ENCODE measurements around the gene QSOX1.
A peak's percentile ranks its signal among the peaks of the same experiment; 100 is the strongest.

The QSOX1 gene

DNA sequence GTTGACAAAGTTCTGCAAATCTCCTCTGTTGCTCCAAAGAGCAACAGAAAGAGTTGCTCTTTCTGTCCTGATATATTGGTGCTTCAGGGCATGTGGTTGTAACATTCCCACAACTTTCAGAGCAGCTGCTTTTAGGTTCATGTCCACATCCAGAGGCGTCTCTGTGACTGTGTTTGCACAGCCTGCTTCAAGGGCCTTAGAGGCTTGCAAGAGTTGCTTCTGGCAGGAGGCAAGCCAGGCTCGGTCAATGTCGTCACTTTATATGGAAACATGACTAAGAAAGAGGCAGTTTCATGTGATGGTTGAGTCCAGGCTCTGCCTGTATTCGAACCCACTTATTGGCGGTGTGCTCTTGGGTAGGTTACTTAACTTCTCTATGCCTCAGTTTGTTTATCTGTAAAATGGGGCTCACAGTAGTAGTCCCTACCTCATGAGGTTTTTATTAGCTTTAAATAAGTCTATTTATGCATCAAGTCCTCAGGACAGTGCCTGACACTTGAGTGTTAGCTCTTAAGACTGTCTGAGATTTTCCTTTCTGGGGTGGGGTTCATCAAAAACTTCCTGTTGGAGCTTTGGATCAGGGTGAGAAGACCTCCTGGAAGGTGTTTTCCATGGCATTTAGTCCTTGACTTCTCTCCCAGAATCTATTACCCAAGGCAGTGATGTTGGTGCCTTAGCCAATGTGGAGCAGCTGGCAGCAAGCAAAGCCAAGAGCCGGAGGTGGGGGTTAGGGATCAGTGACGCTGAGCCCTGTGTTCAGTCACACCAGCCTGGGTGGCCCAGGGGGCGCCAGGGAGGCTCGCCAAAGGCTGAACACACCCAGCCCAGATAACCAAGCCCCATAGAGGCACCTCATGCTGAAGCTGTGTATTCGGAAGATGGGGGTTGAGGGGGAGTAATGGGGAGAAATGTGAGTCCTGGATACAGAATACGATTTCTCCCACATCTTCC is 94.3 kb downstream of the QSOX1 start:
- DNase-seq (ENCODE audit: extremely low read depth in 1 of 2, low read depth in 1 of 2), result no peak

DNA sequence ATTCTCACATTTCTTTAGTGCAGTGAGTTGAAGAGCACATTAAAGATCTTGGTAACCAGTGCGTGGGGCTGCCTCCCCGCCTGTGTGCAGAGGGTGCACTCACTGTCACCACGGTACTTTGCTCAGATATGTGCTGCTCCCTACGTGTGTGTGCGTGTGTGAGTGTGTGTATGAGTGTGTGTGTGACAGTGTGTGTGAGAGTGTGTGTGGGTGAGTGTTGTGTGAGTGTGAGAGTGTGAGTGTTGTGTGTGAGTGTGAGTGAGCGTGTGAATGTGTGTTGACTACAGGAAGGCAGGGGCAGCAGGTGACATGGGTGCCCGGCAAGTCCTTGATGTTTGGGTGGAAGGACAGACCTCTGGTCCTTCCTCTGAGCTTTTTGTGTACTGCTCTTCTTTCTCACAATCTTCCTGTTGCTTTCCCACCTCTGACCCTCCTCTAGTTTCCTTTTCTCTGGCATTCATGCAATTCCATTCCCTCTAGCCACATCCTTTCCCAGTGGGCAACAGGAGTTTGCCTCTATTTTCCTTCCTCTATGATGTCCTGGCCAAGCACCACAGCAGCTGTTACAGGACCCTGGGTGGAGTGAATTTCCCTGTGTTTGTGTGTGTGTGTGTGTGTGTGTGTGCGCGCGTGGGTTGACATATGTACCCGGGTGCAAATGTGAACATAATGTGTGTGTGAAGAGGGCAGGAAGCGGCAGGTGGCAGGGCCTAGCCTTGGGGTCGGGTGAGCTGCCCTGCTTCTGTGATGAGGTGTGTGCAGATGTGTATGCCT is 95.2 kb downstream of the QSOX1 start:
- DNase-seq (ENCODE audit: extremely low read depth in 1 of 2, low read depth in 1 of 2), result no peak

DNA sequence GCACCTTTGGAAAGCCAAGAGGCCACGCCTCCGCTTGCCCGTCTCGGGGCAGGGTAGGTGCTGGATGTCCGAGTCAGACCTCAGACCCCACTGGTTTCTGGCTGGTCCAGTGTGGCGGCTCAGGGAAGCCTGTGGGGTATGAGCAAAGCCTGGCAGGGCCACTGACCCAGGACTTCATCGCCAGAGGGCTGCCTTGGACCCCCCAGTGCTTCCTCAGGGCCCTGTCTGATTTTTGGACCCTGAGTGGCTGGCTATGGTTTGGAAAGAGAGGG is 95.8 kb downstream of the QSOX1 start:
- no peak for DNase-seq (ENCODE audit: extremely low read depth in 1 of 2, low read depth in 1 of 2)

DNA sequence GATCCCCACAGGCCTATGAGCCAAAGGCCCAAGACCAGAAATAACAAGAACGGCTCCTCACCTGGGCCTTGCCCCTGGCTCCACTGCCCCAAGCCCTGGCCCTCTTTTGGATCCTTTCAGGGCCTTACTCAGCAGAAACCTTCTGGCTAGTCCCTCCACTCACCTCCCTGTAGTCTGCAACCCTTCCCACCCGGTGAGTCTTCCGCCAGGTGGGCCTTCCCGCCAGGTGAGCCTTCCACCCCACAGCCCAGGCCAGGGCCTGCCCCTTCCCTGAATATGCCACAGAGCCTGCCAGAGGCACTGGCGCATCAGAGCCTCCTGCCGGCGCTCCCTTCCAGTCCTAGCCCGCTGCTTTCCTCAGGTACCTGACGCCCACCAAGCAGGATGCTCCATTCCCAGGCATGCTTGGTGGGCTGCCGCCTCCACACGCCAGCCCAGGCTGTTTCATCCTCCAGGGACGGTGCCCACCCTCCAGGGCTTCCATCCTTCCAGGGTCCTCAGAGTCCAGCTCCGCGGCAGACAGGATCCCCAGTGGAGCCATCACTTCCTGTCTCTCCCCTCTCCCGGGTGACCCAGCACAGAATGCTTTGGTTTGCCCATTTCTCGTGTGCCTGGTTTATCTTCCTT is 96.3 kb downstream of the QSOX1 start:
- no peak for DNase-seq (ENCODE audit: extremely low read depth in 1 of 2, low read depth in 1 of 2)

DNA sequence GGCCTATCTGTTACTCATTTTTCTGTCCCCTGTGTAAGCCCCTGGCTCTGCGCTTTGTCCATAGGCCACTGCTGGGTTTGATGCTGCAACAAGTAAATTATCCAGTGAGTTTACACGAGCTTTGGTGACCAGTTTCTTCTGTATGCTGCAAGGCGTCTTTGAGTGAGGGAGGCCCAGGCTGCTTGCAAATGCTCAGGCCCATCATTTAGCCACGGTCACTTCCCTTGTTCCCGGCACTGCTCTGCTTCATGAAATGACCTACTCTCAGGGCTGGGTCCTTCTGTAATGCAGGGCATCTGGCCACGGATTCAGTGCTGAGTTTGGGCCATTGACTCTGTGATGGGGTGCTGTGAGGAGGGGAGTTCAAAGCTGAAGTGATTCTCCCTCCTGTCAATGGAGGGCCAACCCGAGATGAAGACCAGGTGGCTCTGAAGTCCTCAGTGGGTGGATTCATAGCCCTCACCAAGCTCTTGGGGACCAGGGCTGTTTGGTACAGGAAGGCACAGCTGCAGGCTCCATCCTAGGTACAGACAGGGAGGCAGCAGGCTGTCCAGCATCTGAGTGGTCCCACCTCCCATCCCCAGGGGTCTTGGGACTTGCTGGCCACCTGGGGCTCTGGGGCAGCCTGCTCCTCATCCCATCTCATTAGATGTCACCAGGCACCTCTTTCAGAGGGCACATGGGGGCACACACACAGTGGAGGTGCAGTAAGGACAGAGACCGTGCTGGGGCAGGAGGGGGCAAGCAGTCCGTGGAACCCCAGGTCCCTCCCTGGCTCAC is 97.0 kb downstream of the QSOX1 start:
- no peak for DNase-seq (ENCODE audit: extremely low read depth in 1 of 2, low read depth in 1 of 2)

DNA sequence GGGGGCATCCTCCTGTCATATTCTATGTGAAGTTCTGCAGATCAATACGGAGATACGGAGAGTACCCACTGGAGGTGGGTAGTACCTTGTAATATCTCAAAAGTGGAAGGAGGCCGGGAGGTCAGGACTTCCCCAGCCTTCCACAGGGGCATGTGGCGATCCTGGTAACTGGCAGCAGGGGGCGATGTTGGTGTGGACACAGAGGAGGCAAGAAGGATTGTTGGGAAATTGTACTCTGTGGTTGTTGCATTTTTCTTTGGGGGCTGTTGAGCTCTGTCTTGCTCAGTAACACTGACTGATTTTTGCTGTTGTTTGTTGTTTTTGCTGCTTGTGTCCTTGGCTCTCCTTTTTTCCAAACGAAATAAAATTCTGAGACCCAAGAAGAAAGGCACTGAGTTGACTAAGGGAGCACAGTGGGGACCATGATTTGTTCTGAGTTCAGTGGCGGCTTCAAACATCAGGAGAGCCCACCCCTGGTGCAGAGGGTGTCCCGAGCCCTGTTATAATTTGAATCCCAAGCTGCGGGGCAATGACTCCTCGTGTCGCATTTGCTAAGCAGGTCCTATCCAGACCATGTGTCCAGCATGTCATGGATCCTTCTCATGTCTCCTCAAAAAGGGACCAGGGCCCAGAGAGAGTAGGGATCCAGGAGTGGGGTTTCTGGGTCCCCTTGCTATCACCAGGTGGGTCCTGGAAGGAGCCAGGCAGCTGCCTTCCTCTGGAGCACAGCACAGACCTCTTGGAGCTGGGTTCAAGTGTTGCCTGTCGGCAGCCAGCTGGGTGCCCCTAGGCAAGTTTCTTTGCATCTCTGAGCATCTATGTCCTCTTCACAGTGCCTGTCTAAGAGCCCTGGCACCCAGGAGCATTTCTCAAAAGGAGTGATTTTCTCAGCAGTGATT is 98.2 kb downstream of the QSOX1 start:
- DNase-seq (ENCODE audit: extremely low read depth in 1 of 2, low read depth in 1 of 2), result peak; percentile 10 to 36

All from activated CD8-positive, alpha-beta memory T cell treated with anti-CD3 and anti-CD28 coated beads for 1 hour (primary cell).